ENCODE measurements around the gene CCDC38.

The CCDC38 gene

DNA sequence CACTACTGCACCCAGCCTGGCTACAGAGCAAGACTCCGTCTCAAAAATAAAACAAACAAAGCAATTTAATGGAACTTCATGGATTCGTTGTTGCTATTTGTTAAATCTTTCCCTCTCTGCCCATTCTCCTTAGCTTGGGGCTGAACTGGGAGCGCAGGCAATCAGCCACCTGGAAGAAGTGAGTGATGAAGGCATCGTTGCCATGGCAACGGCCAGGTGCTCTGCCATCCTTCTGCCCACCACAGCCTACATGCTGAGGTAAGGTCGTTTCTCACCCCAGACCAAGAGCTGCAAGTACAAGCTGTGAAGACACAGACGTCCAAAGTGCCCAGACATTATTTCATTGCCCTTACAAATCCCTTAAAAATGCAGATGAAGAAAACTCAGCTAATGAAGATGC, 19.8 kb upstream of the CCDC38 start:
- DNase-seq (ENCODE audit: low read depth in 4 of 4, low spot score in 1 of 4) = no peak

DNA sequence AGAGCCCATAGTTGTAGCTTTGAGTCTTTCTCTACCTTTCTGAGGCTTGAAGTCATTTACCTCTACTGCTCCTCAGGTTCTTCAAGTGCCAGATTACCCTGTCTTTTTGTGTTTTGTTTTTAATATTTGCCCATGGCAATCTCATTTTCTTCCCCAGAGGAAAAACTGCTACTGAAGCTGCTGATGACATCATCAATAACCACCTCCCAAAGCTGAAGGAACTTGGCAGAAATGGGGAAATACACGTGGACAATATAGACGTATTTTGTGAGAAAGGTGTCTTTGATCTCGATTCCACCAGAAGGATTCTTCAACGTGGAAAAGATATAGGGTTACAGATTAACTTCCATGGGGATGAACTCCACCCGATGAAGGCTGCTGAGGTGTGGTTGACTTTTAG, 17.8 kb upstream of the CCDC38 start:
- no peak for DNase-seq (ENCODE audit: low read depth in 4 of 4, low spot score in 1 of 4)

DNA sequence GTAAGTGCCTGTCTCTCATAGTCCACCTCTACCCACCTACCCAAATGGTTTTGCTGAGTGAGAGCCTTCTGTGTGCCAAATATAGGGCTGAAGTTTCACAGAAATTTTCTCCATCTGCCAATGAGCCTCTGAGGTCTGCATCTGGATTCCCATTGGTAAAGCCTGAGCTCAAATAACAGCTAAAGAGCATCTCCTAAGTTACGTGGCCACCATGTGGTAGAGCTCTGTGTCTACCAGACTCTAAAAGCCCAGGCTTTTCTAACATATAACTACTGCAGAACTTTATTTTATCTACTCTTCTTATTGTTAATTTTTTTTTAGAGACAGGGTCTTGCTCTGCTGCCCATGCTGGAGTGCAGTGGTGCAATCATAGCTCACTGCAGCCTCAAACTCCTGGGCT, 16.7 kb upstream of the CCDC38 start:
- DNase-seq (ENCODE audit: low read depth in 4 of 4, low spot score in 1 of 4) = no peak

DNA sequence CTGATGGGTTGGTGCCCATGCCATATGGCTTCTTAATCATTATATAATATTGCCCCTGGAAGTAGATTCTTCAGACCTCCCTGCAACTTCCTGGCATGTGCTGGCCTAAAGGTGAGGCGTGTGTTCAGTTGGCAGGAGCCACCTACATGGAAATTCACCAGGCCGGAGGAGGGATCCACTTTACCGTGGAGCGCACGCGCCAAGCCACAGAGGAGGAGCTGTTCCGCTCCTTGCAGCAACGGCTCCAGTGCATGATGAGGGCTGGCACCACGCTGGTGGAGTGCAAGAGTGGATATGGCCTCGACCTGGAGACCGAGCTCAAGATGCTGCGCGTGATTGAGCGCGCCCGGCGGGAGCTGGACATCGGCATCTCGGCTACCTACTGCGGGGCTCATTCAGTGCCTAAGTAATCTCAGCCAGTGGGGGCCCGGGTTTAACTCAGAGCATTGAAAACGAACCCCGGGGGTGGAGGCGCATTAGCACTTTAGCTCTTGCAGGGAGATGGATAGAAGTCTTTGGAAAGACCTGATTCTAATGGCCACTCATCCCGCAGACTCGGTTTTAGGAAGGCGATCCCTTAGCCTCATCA, 14.2 kb upstream of the CCDC38 start:
- DNase-seq (ENCODE audit: low read depth in 4 of 4, low spot score in 1 of 4) = no peak

DNA sequence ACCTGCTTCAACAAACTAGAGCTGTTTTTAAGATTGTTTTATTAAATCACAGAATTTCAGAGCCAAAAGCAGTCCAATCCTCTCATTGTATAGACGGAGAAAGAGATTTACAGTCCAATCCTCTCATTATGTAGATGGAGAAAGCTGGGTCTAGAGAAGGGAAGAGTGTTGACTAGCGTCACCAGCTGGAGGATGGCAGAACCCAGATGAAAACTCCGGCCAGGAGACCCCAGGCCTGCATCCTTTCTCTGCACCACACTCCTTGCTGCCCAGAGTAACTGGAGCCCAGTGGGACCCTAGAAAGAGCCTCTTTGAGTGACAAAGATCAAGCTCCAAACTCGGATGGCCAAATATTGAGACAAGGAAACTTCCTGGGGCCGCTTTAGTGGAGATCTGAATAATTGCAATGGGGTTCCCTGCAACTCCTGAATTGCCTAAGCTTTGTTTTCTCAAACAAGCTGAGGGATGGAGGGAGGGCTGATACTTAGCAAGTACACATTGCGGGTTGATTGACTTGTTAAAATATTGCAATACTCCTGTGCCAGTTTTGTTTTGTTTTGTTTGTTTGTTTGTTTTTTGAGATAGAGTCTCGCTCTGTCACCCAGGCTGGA, 13.2 kb upstream of the CCDC38 start:
- DNase-seq (ENCODE audit: low read depth in 4 of 4, low spot score in 1 of 4) = no peak

DNA sequence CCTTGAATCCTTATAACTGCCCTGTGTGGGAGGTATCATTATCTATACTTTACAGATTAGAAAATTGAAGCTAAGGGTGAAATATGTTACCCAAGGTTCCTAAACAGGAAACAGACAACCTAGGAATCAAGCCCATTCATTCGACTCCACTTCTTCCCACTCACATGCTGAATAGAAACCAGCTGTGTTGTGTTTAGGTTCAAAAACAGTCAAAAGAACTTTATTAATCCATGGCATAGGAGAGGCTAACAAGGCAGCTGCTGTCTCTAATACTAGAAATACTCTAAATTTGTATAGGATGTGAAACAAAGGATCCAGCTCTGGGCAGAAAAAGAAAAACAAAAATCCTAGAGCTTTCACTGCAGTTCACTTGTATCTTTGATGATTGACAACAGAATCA, 10.6 kb upstream of the CCDC38 start:
- no peak for DNase-seq (ENCODE audit: low read depth in 4 of 4, low spot score in 1 of 4)

DNA sequence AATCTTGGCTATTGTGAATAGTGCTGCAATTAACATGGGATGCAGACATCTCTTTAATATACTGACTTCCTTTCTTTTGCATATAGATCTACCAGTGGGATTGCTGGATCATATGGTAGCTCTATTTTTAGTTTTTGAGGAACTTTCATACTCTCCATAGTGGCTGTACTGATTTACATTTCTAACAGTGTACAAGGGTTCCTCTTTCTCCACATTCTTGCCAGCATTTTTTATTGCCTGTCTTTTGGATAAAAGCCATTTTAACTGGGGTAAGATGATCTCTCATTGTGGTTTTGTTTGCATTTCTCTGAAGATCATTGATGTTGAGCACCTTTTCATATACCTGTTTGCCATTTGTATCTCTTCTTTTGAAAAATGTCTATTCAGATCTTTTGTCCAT, 9.1 kb upstream of the CCDC38 start:
- no peak for DNase-seq (ENCODE audit: low read depth in 4 of 4, low spot score in 1 of 4)

DNA sequence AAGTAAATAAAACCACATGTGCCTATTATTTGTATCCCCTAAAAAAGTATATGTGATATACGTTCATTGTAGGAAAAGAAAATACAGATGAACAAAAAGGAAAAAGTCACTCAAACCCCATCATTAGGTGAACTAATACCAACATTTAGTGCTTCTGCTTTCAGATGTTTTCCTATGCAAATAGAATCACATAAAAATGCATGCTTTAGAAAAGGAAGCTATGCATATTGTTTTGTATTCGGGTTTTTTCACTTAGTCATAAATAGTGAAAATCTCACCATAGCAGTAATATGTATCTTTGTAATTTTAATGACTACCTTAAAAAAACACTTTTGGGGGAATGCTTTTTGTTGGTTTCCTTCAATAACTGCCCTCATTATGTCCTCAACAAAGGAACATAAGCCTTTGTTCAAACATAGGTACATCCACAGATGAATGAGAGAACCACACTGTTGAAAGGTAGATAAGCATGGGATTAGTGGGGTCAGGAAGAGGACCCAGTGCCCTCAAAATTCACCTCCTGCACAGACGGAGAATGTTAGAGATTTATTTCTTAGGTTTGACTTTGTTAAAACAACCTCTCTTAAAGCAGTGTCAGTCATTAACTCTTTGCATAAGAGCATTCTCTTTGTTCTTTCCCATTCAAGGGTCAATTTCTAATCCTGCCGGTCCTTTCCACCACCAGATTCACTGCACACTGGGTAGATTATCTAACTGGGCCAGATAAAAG, 7.2 kb upstream of the CCDC38 start:
- DNase-seq (ENCODE audit: low read depth in 4 of 4, low spot score in 1 of 4) = no peak

DNA sequence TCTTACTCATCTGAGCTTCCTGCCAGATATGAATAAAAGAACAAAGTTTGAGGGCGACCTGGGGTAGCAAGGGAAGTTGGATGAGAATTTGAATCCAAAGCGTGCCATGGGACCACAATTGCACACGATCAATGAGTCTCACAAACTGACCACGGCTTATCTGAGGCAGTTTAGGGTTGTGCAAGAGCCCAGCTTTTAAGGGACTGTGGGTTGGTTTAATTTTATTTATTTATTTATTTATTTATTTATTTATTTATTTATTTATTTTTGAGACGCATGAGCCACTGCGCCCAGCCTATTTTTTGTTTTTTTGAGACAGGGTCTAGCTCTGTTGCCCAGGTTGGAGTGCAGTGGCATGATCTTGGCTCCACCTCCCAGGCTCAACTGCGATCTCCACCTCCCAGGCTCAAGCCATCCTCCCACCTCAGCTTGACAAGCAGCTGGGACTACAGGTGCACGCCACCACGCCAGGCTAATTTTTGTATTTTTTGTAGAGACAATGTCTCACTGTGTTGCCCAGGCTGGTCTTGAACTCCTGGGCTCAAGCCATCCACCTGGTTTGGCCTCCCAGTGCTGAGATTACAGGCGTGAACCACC, 1.8 kb upstream of the CCDC38 start:
- DNase-seq (ENCODE audit: low read depth in 4 of 4, low spot score in 1 of 4) = no peak

DNA sequence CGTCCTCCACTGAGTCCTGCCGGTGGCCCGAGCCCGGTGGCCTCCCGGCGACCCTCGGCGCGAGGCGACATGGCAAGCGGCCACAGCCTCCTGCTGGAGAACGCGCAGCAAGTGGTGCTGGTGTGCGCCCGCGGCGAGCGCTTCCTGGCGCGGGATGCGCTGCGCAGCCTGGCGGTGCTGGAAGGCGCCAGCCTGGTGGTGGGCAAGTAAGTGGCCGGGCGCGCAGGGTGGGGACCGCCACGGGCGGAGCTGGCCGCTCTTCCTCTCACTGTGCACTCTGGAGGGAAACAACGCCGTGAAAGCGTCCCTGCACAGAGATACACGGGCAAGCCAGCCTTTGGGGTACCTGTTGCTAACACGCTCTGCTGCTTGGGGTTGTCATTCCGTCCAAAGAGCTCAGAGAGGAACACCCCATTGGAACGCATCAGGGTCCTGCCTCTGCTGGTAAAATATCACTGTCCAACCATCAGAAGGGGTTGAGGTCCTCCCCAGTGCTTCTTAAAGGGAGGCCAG, 972 bp upstream of the CCDC38 start, which contains the start of gene AMDHD1:
Gene AMDHD1 (plus strand): TSS at position 2 of the 513 bp plus-strand sequence. CDS start 68 bp downstream, at position 70.
- peak in 3 of 4 experiments; percentile 26 to 50 (median 46) for DNase-seq (ENCODE audit: low read depth in 4 of 4, low spot score in 1 of 4)

DNA sequence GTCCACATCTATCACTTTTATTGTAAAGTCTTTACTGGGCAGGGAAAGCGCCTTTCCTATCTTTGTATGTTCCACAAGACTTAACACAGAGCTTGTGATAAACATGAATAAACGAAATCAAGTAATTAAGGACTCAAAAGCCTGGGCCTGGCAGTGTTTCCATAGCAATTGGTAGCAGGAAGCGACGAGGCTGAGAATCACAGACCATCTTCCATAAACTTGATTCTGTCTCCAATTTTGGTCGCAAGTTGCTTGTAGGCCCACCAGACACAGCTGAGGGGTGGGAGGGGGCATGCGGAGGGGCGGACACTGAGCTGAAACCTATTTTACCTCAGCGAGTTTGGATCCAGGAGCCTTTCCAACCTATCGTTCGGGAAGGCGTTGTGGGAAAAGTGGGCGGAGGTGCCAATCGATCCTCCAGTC, 302 bp downstream of the CCDC38 start:
- no peak for DNase-seq (ENCODE audit: low read depth in 4 of 4, low spot score in 1 of 4)

DNA sequence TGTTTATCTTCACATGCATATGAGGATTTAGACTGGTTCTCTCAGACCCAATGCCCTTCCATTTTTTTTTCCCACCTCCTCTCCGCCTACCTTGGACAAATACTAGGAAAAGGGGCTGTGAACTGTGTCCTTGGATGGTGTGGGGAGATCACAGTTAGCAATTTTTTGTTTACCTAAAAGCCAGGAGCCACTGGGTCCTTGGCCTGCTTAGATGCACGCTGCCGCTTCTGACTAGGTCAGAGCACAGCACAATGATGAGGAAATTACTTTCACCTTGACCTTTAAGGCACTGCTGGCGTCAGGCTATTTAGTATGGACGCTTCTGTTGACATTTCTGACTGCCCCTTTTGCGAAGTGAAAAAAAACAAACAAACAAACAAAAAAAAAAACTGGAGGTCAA, 1.9 kb downstream of the CCDC38 start:
- no peak for DNase-seq (ENCODE audit: low read depth in 4 of 4, low spot score in 1 of 4)

DNA sequence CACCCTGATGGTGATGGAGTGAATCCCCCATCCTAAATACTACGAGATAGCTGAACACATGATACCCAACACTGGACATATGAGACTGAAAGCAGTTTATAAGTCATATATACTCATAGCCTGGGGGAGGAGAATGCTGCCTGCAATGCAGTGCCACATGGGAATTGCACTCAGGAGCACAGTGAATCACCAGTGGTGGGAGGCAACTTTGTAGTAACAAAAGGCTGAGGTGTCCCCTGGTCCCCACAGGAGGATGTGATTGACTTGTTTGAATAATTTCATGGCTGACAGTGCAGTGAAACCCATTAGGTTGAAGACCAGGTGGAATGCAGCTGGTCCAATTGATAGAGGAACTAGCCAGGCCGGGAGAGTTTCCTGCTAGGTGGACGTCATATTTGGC, 20.2 kb downstream of the CCDC38 start:
- DNase-seq (ENCODE audit: low read depth in 4 of 4, low spot score in 1 of 4) = no peak

DNA sequence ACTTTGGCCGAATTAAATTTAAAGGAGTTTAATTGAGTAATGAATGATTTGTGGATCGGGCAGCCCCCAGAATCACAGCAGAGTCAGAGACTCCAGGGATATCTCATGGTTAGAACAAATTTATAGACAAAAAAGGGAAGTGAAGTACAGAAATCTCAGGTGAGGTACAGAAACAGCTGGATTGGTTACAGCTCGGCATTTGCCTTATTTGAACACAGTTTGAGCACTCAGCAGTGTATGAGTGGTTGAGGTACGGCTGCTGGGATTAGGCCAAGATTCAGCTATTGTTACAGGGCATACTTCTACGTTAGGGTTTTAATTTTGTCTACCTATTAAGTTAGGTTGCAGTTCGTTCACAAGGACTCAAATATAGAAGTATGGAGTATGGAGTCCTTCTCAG, 23.3 kb downstream of the CCDC38 start:
- DNase-seq (ENCODE audit: low read depth in 4 of 4, low spot score in 1 of 4) = no peak

DNA sequence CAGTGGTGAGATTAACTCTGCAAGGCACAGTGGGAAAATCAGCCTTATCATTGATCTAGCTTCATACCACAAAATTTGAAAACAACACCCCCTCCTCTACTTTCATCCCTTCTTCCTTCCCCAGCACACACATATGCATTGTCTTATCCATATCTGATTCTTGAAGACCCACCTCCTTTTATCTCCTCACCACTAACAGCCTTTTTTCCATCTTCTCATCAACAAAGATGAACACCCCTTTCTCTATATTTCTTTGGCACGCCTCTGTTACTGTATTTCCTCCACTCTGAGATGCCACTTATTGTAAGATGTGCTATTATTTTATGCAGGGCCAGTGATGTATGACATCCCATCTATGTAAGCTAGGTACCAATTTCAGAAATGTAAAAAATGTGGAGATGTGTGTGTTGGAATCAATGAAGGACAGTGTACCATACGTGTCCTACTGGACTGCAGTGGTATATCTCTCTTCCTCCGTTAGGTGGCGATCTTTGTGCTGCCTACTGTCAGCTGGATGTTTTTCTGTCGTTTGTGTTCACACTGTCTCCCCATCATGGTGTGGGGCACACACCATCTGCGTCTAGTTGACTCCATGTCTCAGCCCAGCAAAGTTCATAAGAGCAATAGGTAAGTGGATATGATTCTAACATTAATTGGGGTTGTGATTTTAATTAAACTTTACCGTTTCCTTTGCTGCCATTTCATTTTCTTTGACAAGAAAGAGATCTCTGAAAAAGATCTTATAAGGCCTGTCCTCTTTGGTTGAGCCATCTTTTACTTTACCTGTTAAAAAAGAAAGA, 24.0 kb downstream of the CCDC38 start:
- DNase-seq (ENCODE audit: low read depth in 4 of 4, low spot score in 1 of 4) = peak in 2 of 4 experiments; percentile 8 to 10

DNA sequence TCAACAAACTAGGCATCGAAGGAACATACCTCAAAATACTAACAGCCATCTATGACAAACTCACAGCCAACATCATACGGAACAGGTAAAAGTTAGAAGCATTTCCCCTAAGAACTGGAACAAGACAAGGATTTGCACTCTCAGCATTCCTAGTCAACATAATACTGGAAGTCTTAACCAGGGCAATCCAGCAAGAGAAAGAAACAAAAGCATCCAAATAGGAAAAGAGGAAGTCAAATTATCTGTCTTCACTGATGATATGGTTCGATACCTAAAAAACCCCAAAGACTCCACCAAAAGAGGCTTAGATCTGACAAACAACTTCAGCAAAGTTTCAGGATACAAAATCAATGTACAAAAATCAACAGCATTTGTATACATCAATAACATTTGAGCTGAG, 32.5 kb downstream of the CCDC38 start:
- DNase-seq (ENCODE audit: low read depth in 4 of 4, low spot score in 1 of 4) = no peak

DNA sequence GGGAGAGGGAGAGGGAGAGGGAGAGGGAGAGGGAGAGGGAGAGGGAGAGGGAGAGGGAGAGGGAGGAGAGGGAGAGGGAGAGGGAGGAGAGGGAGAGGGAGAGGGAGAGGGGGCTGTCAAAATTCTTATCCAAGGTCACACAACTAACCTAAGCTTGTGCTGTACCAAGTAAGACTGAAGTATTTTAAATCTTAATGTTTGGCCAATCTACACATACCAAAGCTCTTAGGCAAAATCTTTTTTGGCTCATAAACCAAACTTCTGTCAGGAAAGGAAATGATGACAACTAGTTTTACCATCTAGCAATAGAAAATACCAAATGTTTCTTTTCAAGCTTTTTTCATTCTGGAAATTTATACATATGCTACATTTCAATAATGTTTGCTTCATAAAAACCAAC, 33.8 kb downstream of the CCDC38 start:
- no peak for DNase-seq (ENCODE audit: low read depth in 4 of 4, low spot score in 1 of 4)

DNA sequence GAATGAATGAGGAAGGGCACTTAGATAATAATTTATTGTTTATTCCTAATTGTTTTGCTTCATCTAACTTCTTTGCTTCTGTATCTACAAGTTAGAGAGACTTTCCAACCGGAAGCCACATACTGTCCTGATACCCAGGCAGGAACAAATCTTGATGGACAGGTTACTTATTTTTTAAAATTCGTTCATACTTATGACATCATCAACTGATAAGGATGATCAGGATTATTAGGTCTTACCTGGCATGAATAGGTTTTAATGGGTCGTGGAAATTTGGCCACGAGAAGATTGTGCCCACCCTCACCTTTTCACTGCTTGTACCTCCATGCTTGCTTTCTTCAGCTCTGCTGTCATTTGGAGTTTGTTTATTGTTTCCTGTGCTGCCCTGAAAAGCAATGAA, 44.3 kb downstream of the CCDC38 start:
- DNase-seq (ENCODE audit: low read depth in 4 of 4, low spot score in 1 of 4) = no peak

DNA sequence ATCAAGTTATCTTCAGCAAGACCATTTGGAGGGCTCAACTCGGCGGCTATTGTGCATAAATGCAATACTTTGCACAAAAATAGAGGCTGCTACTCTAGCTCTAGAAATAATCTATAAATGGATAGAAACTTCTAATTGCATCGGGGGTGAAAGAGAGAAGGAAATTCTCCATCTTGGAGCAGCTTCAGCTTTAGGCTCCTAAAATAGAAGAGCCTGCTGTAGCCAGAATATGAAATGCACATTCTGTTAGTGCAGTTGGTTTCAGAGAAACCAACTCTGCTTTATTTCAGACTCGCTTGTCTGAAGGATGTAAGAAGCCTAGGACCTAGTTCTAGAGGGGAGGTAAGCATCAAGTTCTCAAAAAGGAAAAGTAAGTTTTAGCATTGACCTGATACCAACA, 45.6 kb downstream of the CCDC38 start:
- no peak for DNase-seq (ENCODE audit: low read depth in 4 of 4, low spot score in 1 of 4)

DNA sequence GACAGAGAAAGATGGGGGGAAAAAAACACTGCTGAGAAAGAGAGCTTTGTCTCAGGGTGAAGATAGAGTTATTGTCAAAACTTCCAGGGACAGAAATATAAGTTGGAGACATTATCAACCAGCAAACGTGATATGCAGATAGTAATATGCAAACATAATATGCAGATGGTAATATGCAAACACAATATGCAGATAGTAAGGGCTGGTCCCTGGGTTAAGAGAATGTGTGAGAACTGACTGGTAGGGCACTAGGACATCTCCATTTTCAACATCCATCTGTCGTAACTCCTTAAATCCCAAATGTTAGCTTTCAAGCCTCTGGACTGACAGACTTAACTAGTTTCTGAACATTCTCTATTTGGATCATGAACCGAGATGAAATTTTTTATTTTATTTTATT, 51.5 kb downstream of the CCDC38 start:
- no peak for DNase-seq (ENCODE audit: low read depth in 4 of 4, low spot score in 1 of 4)

DNA sequence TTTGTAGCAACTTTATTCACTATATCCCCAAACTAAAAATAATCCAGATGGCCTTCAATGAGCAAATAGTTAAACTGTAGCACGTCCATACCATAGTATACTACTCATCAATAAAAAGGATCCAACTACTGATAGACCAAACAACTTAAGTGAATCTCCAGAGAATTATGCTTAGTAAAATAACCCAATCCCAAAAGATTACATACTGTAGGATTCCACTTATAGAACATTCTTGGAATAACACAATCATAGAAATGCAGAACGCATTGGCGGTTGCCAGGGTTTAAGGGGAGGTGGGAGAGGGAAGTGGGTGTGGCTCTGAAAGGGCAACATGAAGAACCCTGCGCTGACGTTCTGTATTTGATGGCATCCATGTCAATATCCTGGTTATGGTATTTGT, 55.1 kb downstream of the CCDC38 start:
- no peak for DNase-seq (ENCODE audit: low read depth in 4 of 4, low spot score in 1 of 4)

Measured in stimulated activated CD4-positive, alpha-beta T cell treated with anti-CD3 and anti-CD28 coated beads, Interleukin-1b, Interleukin-23, amount 100 ng/mL, for 24 hours (primary cell).